ENCODE measurements around the gene REXO2. TPM values are rescaled to one million over a fixed set of nuclear protein-coding genes. Genes with fewer than 3 reads are reported as not detected.

Gene REXO2
- total RNA-seq, 1 donor from 2014 or later, result 67.5 TPM

GRCh38 chr11:114449845-114450244 is 10.6 kb downstream of the REXO2 start:
- intact Hi-C loops (cut with DNase I), result no loop called here
- H3K27ac ChIP-seq, result no peak overlapping the region
- H3K4me3 ChIP-seq, result no peak overlapping the region
- DNase-seq (no peak), ATAC-seq (no peak)
- TF ChIP-seq CTCF (IDR thresholded peaks at IDR 0.05), result no peak
- no peaks in the 10 kb centered on the region for H3K27me3 ChIP-seq (ENCODE audit: low read depth)
- no peaks in the 10 kb centered on the region for H3K4me1 ChIP-seq
- no peaks in the 10 kb centered on the region for H3K9me3 ChIP-seq
- peaks cover 53% of the 10 kb centered on the region for H3K36me3 ChIP-seq

- Histone ChIP-seq H3K27ac (no peak overlapping the region), H3K4me3 (no peak overlapping the region), H3K4me1 (no peaks in the 10 kb centered on the region), H3K9me3 (no peaks in the 10 kb centered on the region), H3K36me3 (peaks cover 47% of the 10 kb centered on the region), H3K27me3 (ENCODE audit: low read depth) (no peaks in the 10 kb centered on the region)
- intact Hi-C loops (cut with DNase I), result no loop called here
- TF ChIP-seq CTCF (IDR thresholded peaks at IDR 0.05), result no peak
- DNase-seq (no peak), ATAC-seq (no peak)
These were observed 13.1 kb downstream of the REXO2 start for GRCh38 chr11:114452399-114452798.

GRCh38 chr11:114463999-114464398 is 24.7 kb downstream of the REXO2 start:
- ATAC-seq, result no peak

GRCh38 chr11:114466742-114467141 is 27.5 kb downstream of the REXO2 start:
- no peak for TF ChIP-seq CTCF (IDR thresholded peaks at IDR 0.05)
- Histone ChIP-seq H3K36me3 (no peaks in the 10 kb centered on the region), H3K4me3 (no peak overlapping the region), H3K9me3 (no peaks in the 10 kb centered on the region), H3K27me3 (ENCODE audit: low read depth) (no peaks in the 10 kb centered on the region), H3K27ac (no peak overlapping the region), H3K4me1 (no peaks in the 10 kb centered on the region)
- DNase-seq (no peak), ATAC-seq (no peak)
- intact Hi-C loops (cut with DNase I), result no loop called here

More at GRCh38 chr11:114463999-114464398, 24.7 kb downstream of the REXO2 start:
- Histone ChIP-seq H3K4me1 (no peaks in the 10 kb centered on the region), H3K27me3 (ENCODE audit: low read depth) (no peaks in the 10 kb centered on the region), H3K4me3 (no peak overlapping the region), H3K27ac (no peak overlapping the region), H3K36me3 (no peaks in the 10 kb centered on the region), H3K9me3 (no peaks in the 10 kb centered on the region)
- intact Hi-C loops (cut with DNase I), result no loop called here
- no peak for TF ChIP-seq CTCF (IDR thresholded peaks at IDR 0.05)
- no peak for DNase-seq

- H3K27ac ChIP-seq, result no peak overlapping the region
- H3K9me3 ChIP-seq, result no peaks in the 10 kb centered on the region
- no peaks in the 10 kb centered on the region for H3K36me3 ChIP-seq
- DNase-seq (no peak), ATAC-seq (no peak)
- H3K4me3 ChIP-seq, result no peak overlapping the region
- no peaks in the 10 kb centered on the region for H3K4me1 ChIP-seq
- TF ChIP-seq CTCF (IDR thresholded peaks at IDR 0.05), result no peak
- intact Hi-C loops (cut with DNase I), result no loop called here
- no peaks in the 10 kb centered on the region for H3K27me3 ChIP-seq (ENCODE audit: low read depth)
These were observed 33.4 kb downstream of the REXO2 start for GRCh38 chr11:114472661-114473060.

GRCh38 chr11:114478001-114478410 is 38.7 kb downstream of the REXO2 start:
- H3K36me3 ChIP-seq, result no peaks in the 10 kb centered on the region
- intact Hi-C loops (cut with DNase I), result no loop called here
- no peaks in the 10 kb centered on the region for H3K9me3 ChIP-seq
- no peaks in the 10 kb centered on the region for H3K27me3 ChIP-seq (ENCODE audit: low read depth)
- no peak overlapping the region for H3K4me3 ChIP-seq
- no peak for ATAC-seq
- no peak for TF ChIP-seq CTCF (IDR thresholded peaks at IDR 0.05)
- no peak for DNase-seq
- no peaks in the 10 kb centered on the region for H3K4me1 ChIP-seq
- H3K27ac ChIP-seq, result no peak overlapping the region
